SU-DHL-6 (cell line): ENCODE results near the gene GTF2I.

Experiments
- EZH2phosphoT487 ChIP-seq: fragments of 200-600 bp; sonication (generic), shearing (Covaris generic); conservative IDR thresholded peaks from 2 replicates; pipeline ENCODE4 v1.6.1; 2018; ENCODE audit warnings: mild to moderate bottlenecking, antibody characterized with exemption, low read length, moderate library complexity, mixed read lengths
- TF ChIP-seq, protein P1 (sequence below): fragments of 200-600 bp; sonication (generic); IDR thresholded peaks from one replicate; pipeline ENCODE4 v1.5.1; 2017; ENCODE audit warnings: antibody characterized with exemption, mild to moderate bottlenecking, low read length, moderate library complexity; ENCODE audit not compliant: insufficient read depth, poor library complexity, severe bottlenecking

DNA sequence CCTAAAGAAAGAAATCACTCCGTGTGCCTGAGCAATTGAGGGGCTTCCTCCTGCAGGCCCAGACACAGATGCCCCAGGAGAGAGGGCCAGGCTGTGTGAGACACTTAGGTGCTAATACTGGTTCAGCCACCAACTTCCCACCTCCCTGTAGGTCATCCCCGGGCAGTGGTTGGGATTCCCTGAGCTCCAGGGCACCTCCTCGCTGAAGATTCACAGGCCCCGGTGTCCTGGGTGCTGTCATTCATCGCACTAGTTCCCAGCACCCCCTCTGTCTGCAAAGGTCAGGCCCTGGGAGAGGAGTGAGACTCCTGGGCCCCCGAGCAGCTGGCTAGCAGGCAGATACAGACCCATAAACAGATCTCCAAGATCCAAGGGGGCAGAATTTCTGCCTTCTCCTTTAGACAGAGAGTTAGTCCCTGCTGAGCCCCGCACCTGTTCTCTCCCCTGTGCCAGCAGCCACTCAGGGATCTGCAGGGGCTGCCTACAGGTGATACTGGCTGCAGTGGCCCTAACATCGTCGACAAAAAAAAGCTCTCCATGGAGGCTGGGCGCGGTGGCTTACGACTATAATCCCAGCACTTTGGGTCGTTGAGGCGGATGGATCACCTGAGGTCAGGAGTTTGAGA is 38.2 kb upstream of the GTF2I start:
- TF ChIP-seq, protein P1, sequence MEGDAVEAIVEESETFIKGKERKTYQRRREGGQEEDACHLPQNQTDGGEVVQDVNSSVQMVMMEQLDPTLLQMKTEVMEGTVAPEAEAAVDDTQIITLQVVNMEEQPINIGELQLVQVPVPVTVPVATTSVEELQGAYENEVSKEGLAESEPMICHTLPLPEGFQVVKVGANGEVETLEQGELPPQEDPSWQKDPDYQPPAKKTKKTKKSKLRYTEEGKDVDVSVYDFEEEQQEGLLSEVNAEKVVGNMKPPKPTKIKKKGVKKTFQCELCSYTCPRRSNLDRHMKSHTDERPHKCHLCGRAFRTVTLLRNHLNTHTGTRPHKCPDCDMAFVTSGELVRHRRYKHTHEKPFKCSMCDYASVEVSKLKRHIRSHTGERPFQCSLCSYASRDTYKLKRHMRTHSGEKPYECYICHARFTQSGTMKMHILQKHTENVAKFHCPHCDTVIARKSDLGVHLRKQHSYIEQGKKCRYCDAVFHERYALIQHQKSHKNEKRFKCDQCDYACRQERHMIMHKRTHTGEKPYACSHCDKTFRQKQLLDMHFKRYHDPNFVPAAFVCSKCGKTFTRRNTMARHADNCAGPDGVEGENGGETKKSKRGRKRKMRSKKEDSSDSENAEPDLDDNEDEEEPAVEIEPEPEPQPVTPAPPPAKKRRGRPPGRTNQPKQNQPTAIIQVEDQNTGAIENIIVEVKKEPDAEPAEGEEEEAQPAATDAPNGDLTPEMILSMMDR = no peak
- no peak for TF ChIP-seq EZH2phosphoT487
